Vagina (tissue), 2 donors: ENCODE results near the gene C3. TPM values are rescaled to one million over a fixed set of nuclear protein-coding genes. Genes with fewer than 3 reads are reported as not detected.

Source experiments
- DNase-seq, 2 donors: peaks; one replicate each; pipeline ENCODE4 v3.0.0-alpha.2; 2017; ENCODE audit errors: extremely low spot score in 2 of 2
- H3K27ac ChIP-seq: fragments of 200-600 bp; sonication (generic); one replicate; pipeline ENCODE4 v1.5.1; 2019
- H3K27me3 ChIP-seq: fragments of 200-600 bp; sonication (generic); one replicate; pipeline ENCODE4 v1.5.1; 2019
- H3K36me3 ChIP-seq, 2 donors: fragments of 200-600 bp; sonication (generic); one replicate each; pipeline ENCODE4 v1.5.1; 2017 to 2019
- H3K4me1 ChIP-seq: fragments of 200-600 bp; sonication (generic); one replicate; pipeline ENCODE4 v1.5.1; 2019
- H3K4me3 ChIP-seq, 2 donors: fragments of 200-600 bp; sonication (generic); 1 replicate in 1 of 2; 2 replicates in 1 of 2; pipeline ENCODE4 v1.5.1; 2016 to 2019
- H3K9me3 ChIP-seq: fragments of 200-600 bp; sonication (generic); one replicate; pipeline ENCODE4 v1.5.1; 2019
- POLR2A ChIP-seq, 2 donors: fragments of 450-650 bp; IDR thresholded peaks; one replicate each; pipeline ENCODE4 v1.6.1; 2017; ENCODE audit warnings: antibody characterized with exemption in 2 of 2, mild to moderate bottlenecking in 2 of 2, moderate library complexity in 2 of 2
- POLR2AphosphoS5 ChIP-seq, 2 donors: sonication (generic); formaldehyde crosslinking; IDR thresholded peaks; one replicate each; pipeline ENCODE4 v1.9.0; 2017; ENCODE audit warnings: antibody characterized with exemption in 2 of 2, mild to moderate bottlenecking in 2 of 2, low read depth in 1 of 2; ENCODE audit not compliant: insufficient read depth in 1 of 2
- intact Hi-C: fragments of 100-400 bp; cut with DNase I; formaldehyde crosslinking; loops from one replicate; pipeline ENCODE4 v1.15.1; 2023
- total RNA-seq: library from RNA; depleted of rRNA; stranded (reverse); fragments of >200 nt; gene quantifications from one replicate; pipeline ENCODE4 v1.2.3, GENCODE V29; 2016
- TF ChIP-seq, protein P1 (sequence below), 3 experiments: fragments of 450-650 bp in 2 of 3; fragments of 200-600 bp in 1 of 3; sonication (generic) in 1 of 3; IDR thresholded peaks; one replicate each; pipeline ENCODE4 v1.5.1; 2017 to 2019; ENCODE audit warnings: antibody characterized with exemption in 3 of 3, mild to moderate bottlenecking in 2 of 3, moderate library complexity in 2 of 3

Gene C3
- total RNA-seq, 1 donor from 2014 or later, result 1,239 TPM

DNA sequence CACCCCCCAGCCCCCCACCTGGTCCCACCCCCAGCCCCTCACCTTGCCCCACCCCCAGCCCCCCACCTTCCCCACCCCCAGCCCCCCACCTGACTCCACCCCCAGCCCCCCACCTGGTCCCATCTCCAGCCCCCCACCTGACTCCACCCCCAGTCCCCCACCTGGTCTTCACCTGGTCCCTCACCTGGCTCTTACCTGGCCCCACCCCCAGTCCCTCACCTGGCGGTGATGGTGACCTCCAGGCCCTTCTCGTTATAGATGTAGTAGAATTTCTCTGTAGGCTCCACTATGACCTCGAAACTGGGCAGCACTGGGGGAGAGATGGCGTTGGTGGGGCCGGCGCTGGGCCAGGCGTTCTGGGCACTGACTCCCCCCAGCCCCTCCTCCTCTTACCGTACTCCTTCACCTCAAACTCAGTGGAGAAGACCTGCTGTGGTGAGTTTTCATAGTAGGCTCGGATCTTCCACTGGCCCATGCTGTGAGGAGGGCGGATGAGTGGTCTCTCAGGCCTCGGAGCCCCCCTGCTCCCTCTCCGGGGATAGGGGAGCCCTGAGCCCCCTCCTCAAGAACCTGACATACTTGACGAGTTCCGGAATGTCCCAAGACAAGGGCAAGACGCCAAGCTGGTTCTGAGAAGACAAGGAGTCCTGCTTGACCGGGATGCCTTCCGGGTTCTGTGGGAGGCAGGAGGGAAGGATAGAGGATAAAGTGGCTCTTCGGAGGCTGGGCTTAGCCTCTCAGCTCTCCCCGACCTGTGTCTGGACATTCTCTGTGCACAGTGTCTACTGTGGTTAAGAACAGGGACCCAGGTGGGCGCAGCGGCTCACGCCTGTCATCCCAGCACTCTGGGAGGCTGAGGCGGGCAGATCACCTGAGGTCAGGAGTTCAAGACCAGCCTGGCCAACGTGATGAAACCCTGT, 6.4 kb downstream of the C3 start:
- H3K27me3 ChIP-seq, result no peaks in the 10 kb centered on the region
- TF ChIP-seq POLR2A (IDR thresholded peaks at IDR 0.05), result no peak
- intact Hi-C loops, result no loop called here
- no peaks in the 10 kb centered on the region for H3K9me3 ChIP-seq
- no peak overlapping the region for H3K27ac ChIP-seq
- no peak overlapping the region for H3K4me3 ChIP-seq
- no peak for DNase-seq
- no peaks in the 10 kb centered on the region for H3K4me1 ChIP-seq
- no peaks in the 10 kb centered on the region for H3K36me3 ChIP-seq

DNA sequence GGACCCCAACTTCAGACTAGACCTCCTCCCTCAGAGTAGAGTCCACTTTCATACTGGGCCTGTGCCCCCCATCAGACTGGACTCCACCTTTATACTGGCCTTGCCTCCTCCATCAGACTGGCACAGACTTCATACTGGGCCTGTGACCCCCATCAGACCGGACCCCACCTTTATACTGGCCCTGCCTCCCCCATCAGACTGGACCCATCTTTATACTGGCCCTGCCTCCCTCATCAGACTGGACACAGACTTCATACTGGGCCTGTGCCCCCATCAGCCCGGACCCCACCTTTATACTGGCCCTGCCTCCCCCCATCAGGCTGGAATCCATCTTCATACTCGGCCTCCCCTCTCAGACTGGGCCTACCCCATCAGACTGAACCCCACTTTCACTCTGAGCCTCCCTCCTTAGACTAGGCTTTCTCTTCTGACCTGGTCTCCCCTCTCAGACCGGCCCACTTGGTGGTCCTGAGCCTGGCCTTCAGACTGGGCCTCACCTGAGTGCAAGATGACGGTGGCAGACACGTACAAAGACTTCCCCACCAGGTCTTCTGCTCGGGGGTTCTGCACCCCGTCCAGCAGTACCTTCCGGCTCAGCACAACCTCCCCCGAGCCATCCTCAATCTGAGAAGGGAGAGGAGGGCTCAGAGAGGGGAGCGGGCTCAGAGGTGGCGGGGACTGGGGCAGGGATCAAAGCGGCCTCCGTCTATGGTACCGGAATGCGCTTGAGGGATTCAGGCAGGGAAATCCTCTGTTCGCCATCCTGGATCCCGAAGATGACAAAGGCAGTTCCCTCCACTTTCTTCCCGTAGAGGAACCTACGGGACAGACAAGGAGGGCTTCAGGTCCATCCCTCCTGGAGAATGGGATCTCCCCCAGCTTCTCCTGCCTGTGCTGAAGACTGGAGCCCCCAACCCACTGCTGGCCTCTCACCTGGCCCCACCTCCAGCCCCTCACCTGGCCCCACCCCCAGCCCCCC, 7.5 kb downstream of the C3 start:
- DNase-seq, result no peak
- Histone ChIP-seq H3K4me1 (no peaks in the 10 kb centered on the region), H3K27ac (no peak overlapping the region), H3K27me3 (no peaks in the 10 kb centered on the region), H3K4me3 (no peak overlapping the region), H3K36me3 (no peaks in the 10 kb centered on the region), H3K9me3 (no peaks in the 10 kb centered on the region)
- TF ChIP-seq, protein P1, sequence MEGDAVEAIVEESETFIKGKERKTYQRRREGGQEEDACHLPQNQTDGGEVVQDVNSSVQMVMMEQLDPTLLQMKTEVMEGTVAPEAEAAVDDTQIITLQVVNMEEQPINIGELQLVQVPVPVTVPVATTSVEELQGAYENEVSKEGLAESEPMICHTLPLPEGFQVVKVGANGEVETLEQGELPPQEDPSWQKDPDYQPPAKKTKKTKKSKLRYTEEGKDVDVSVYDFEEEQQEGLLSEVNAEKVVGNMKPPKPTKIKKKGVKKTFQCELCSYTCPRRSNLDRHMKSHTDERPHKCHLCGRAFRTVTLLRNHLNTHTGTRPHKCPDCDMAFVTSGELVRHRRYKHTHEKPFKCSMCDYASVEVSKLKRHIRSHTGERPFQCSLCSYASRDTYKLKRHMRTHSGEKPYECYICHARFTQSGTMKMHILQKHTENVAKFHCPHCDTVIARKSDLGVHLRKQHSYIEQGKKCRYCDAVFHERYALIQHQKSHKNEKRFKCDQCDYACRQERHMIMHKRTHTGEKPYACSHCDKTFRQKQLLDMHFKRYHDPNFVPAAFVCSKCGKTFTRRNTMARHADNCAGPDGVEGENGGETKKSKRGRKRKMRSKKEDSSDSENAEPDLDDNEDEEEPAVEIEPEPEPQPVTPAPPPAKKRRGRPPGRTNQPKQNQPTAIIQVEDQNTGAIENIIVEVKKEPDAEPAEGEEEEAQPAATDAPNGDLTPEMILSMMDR (IDR thresholded peaks at IDR 0.05), result no peak
- TF ChIP-seq POLR2AphosphoS5 (IDR thresholded peaks at IDR 0.05; ENCODE audit: insufficient read depth in 1 of 2, low read depth in 1 of 2), result no peak
- no peak for TF ChIP-seq POLR2A (IDR thresholded peaks at IDR 0.05)
- intact Hi-C loops, result no loop called here

DNA sequence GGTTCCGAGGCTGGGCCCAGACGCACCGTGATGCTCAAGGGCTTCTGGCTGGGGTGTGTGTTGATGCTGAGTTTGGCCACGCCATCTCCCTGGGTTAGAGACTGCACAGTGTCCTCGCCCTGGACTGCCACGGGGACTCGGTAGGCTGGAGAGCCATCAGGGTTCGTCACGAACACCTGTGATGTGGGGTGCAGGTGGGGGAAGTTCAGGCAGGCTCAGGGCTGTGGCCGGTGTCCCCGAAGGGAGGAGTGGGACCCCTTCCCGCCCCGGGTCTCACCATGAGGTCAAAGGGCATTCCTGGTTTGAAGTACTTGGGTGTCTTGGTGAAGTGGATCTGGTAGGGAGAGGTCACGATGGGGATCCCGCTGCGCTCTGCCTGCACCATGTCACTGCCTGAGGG, 8.2 kb downstream of the C3 start:
- TF ChIP-seq POLR2AphosphoS5 (IDR thresholded peaks at IDR 0.05; ENCODE audit: insufficient read depth in 1 of 2, low read depth in 1 of 2) (no peak), POLR2A (IDR thresholded peaks at IDR 0.05) (no peak)
- TF ChIP-seq, protein P1 (IDR thresholded peaks at IDR 0.05), result no peak
- DNase-seq, result no peak
- intact Hi-C loops, result no loop called here
- Histone ChIP-seq H3K27ac (no peak overlapping the region), H3K36me3 (no peaks in the 10 kb centered on the region), H3K4me3 (no peak overlapping the region), H3K27me3 (no peaks in the 10 kb centered on the region), H3K9me3 (no peaks in the 10 kb centered on the region), H3K4me1 (no peaks in the 10 kb centered on the region)

DNA sequence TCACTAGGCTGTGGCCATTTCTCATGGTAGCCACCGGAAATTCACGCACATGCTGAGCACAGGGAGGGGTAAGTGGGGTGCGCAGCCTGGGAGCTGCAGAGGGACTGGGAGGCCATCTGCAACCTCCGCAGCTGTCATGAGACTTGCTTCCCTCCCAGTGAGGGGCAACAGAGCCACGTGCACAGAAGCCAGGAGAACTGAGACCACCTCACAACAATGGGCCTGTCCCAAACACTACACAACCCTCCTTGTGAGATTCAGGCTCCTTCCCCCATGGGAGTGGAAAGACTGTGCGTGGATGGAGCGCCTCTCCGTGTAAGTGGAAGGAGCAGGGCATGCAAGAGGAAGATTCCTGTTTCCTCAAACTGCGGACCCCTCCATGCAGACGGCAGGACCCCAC, 8.8 kb downstream of the C3 start:
- H3K27me3 ChIP-seq, result no peaks in the 10 kb centered on the region
- intact Hi-C loops, result no loop called here

DNA sequence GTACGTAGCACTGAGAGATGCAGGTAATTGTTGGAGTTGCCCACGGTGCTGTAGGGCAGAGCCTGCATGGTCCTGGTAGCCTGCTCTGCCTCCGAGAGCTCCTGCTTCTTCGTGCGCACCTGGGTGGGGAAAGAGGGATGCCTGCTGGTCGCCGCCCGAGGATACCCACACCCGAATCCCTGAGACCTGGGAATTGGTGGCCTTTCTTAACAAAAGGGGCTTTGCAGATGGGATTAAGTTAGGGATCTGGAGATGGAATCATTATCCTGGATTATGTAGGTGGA, 9.4 kb downstream of the C3 start:
- Histone ChIP-seq H3K4me3 (no peak overlapping the region), H3K4me1 (no peaks in the 10 kb centered on the region), H3K36me3 (no peaks in the 10 kb centered on the region), H3K9me3 (no peaks in the 10 kb centered on the region), H3K27ac (no peak overlapping the region), H3K27me3 (no peaks in the 10 kb centered on the region)
- intact Hi-C loops, result no loop called here
- TF ChIP-seq POLR2A (IDR thresholded peaks at IDR 0.05) (no peak), POLR2AphosphoS5 (IDR thresholded peaks at IDR 0.05; ENCODE audit: insufficient read depth in 1 of 2, low read depth in 1 of 2) (no peak)
- TF ChIP-seq, protein P1 (IDR thresholded peaks at IDR 0.05), result no peak
- DNase-seq, result no peak

More for the DNA sequence above, 8.8 kb downstream of the C3 start:
- no peaks in the 10 kb centered on the region for H3K4me1 ChIP-seq
- TF ChIP-seq, protein P1 (IDR thresholded peaks at IDR 0.05), result no peak
- no peak for TF ChIP-seq POLR2A (IDR thresholded peaks at IDR 0.05)
- no peak for TF ChIP-seq POLR2AphosphoS5 (IDR thresholded peaks at IDR 0.05; ENCODE audit: insufficient read depth in 1 of 2, low read depth in 1 of 2)
- no peak overlapping the region for H3K27ac ChIP-seq
- H3K9me3 ChIP-seq, result no peaks in the 10 kb centered on the region
- no peak overlapping the region for H3K4me3 ChIP-seq
- DNase-seq, result no peak
- no peaks in the 10 kb centered on the region for H3K36me3 ChIP-seq
